HepG2 (cell line): Measurements from ENCODE around the gene PNKP. TPM values are rescaled to one million over a fixed set of nuclear protein-coding genes. Genes with fewer than 3 reads are reported as not detected.
A peak's percentile ranks its signal among the peaks of the same experiment; 100 is the strongest.

Experiments
- ARNT2 ChIP-seq: sonication (generic); formaldehyde crosslinking; IDR thresholded peaks from 2 replicates; pipeline ENCODE4 v1.8.0; 2022; ENCODE audit warnings: mild to moderate bottlenecking, low read depth, missing genetic modification reagents, moderate library complexity
- CBFB ChIP-seq: sonication (generic); formaldehyde crosslinking; IDR thresholded peaks from 2 replicates; pipeline ENCODE4 v1.4.0; 2020; ENCODE audit warnings: missing genetic modification reagents
- MAFF ChIP-seq: IDR thresholded peaks from 2 replicates; pipeline ENCODE4 v1.6.1; 2011; ENCODE audit warnings: low read depth, low read length, improper control_type of control experiment
- MXD4 ChIP-seq: IDR thresholded peaks from 2 replicates; pipeline ENCODE4 v1.6.1; 2016; ENCODE audit warnings: mild to moderate bottlenecking, missing biosample characterization, missing genetic modification reagents
- NFE2L2 ChIP-seq: fragments of 150-350 bp; IDR thresholded peaks from 2 replicates; pipeline ENCODE4 v1.6.1; 2014; ENCODE audit warnings: low read length
- NFKB2 ChIP-seq: sonication (generic); formaldehyde crosslinking; IDR thresholded peaks from 2 replicates; pipeline ENCODE4 v1.4.0; 2020; ENCODE audit warnings: missing genetic modification reagents, borderline replicate concordance
- RXRA ChIP-seq: sonication (generic); formaldehyde crosslinking; IDR thresholded peaks from 2 replicates; pipeline ENCODE4 v1.5.1; 2020; ENCODE audit warnings: missing genetic modification reagents
- TBL1XR1 ChIP-seq: fragments of 150-350 bp; IDR thresholded peaks from 2 replicates; pipeline ENCODE4 v1.6.1; 2014; ENCODE audit warnings: borderline replicate concordance, low read length; ENCODE audit not compliant: partially characterized antibody
- ZBTB7B ChIP-seq: sonication (generic); formaldehyde crosslinking; IDR thresholded peaks from 2 replicates; pipeline ENCODE4 v1.4.0; 2020; ENCODE audit warnings: missing genetic modification reagents
- ZNF512B ChIP-seq: sonication (generic); formaldehyde crosslinking; IDR thresholded peaks from 2 replicates; pipeline ENCODE4 v1.5.1; 2020; ENCODE audit warnings: missing genetic modification reagents, mild to moderate bottlenecking, borderline replicate concordance
- ZNF740 ChIP-seq: sonication (generic); formaldehyde crosslinking; IDR thresholded peaks from 2 replicates; pipeline ENCODE4 v1.4.0; 2020; ENCODE audit warnings: missing genetic modification reagents
- ZNF773 ChIP-seq: sonication (generic); formaldehyde crosslinking; IDR thresholded peaks from 2 replicates; pipeline ENCODE4 v1.4.0; 2020; ENCODE audit warnings: missing genetic modification reagents, borderline replicate concordance
- polyA plus RNA-seq, 8 experiments: library from polyadenylated mRNA; depleted of rRNA in 3 of 8; stranded (reverse) in 7 of 8; unstranded in 1 of 8; fragments of >200 nt; fragmentation: Illumina TruSeq in 4 of 8; extraction: Trizol in 4 of 8; gene quantifications; 2 replicates each; pipeline versions ENCODE4 v1.2.1 to v1.2.3, GENCODE V29; 2011 to 2016; ENCODE audit warnings: low read depth in 4 of 8, missing spikeins in 1 of 8, mixed read lengths in 1 of 8; ENCODE audit not compliant: insufficient read depth in 1 of 8
- total RNA-seq, 5 experiments: library from RNA; depleted of rRNA; stranded (reverse); fragments of >200 nt; fragmentation: Illumina TruSeq; extraction: Trizol; gene quantifications; 2 replicates each; pipeline ENCODE4 v1.2.3, GENCODE V29; 2016; ENCODE audit warnings: low read depth in 1 of 5
- TF ChIP-seq, protein P1 (sequence below): sonication (generic); formaldehyde crosslinking; IDR thresholded peaks from 2 replicates; pipeline ENCODE4 v1.5.0; 2020; ENCODE audit warnings: mild to moderate bottlenecking, missing genetic modification reagents, borderline replicate concordance
- TF ChIP-seq, protein P2 (sequence below): sonication (generic); formaldehyde crosslinking; conservative IDR thresholded peaks from 2 replicates; pipeline ENCODE4 v1.8.0; 2022; ENCODE audit warnings: missing genetic modification reagents
- TF ChIP-seq, protein P3 (sequence below), 2 experiments: sonication (generic) in 1 of 2; formaldehyde crosslinking in 1 of 2; IDR thresholded peaks; 2 replicates each; pipeline versions ENCODE4 v1.5.1 to v1.6.1; 2011 to 2020; ENCODE audit warnings: borderline replicate concordance in 1 of 2, low read depth in 1 of 2, low read length in 1 of 2, mild to moderate bottlenecking in 1 of 2, missing genetic modification reagents in 1 of 2, moderate library complexity in 1 of 2

PNKP gene
- total and polyA plus RNA-seq, 2 of the 13 experiments (the other 11 are each of a cell fraction or from before 2014, with no cell fraction given), result 12.7 to 27.1 TPM

DNA sequence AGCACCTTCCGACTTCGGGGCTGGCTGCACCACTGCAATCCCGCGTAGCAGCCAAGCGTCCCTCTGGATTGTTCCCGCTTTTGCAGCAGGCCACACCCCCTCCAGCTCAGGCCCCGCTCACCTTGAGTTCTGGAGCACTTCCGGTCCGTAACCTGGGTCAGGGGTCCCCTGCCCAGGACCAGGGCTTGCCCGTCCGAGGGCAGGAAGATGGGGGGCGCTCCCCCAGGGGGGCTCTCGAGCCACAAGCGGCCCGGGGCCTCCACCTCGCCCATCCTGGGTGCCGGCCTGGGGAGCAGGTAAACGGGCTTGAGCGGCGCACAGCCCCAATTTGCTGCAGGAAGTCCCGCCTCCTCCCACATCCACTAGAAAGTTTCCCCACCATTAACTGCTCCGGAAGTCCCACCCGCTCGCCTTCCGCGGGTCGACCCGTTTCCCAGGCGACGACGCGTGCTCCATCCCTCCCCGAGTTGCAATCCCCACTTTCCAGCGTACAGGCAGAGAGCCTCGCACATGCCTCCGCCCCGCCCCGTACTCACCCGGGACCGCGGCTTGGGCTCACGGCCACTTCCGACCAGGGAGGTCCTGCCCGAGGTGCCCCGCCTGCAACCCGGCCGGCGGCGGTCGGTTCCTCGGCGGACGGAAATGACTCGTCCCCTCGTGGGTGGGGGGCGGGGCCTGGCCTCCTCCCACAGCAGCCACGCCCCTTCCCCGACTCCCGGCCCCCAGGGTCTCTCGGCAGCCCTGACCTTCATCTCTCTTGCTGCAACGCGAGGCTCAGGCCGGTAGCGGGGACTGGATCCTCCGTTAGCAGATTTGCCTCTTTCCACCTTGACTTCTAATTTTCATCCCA lies at the start of gene PNKP (continued):
- TF ChIP-seq RXRA (CRISPR knock-in tag), result no peak; the same call in none of the 2 replicates
- TF ChIP-seq, protein P1, sequence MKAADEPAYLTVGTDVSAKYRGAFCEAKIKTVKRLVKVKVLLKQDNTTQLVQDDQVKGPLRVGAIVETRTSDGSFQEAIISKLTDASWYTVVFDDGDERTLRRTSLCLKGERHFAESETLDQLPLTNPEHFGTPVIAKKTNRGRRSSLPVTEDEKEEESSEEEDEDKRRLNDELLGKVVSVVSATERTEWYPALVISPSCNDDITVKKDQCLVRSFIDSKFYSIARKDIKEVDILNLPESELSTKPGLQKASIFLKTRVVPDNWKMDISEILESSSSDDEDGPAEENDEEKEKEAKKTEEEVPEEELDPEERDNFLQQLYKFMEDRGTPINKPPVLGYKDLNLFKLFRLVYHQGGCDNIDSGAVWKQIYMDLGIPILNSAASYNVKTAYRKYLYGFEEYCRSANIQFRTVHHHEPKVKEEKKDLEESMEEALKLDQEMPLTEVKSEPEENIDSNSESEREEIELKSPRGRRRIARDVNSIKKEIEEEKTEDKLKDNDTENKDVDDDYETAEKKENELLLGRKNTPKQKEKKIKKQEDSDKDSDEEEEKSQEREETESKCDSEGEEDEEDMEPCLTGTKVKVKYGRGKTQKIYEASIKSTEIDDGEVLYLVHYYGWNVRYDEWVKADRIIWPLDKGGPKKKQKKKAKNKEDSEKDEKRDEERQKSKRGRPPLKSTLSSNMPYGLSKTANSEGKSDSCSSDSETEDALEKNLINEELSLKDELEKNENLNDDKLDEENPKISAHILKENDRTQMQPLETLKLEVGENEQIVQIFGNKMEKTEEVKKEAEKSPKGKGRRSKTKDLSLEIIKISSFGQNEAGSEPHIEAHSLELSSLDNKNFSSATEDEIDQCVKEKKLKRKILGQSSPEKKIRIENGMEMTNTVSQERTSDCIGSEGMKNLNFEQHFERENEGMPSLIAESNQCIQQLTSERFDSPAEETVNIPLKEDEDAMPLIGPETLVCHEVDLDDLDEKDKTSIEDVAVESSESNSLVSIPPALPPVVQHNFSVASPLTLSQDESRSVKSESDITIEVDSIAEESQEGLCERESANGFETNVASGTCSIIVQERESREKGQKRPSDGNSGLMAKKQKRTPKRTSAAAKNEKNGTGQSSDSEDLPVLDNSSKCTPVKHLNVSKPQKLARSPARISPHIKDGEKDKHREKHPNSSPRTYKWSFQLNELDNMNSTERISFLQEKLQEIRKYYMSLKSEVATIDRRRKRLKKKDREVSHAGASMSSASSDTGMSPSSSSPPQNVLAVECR, result peak; percentile 99
- TF ChIP-seq ZBTB7B (CRISPR knock-in tag), result 0 out of 2 replicates have a peak, but pooled peaks have one; percentile 14
- TF ChIP-seq, protein P2, sequence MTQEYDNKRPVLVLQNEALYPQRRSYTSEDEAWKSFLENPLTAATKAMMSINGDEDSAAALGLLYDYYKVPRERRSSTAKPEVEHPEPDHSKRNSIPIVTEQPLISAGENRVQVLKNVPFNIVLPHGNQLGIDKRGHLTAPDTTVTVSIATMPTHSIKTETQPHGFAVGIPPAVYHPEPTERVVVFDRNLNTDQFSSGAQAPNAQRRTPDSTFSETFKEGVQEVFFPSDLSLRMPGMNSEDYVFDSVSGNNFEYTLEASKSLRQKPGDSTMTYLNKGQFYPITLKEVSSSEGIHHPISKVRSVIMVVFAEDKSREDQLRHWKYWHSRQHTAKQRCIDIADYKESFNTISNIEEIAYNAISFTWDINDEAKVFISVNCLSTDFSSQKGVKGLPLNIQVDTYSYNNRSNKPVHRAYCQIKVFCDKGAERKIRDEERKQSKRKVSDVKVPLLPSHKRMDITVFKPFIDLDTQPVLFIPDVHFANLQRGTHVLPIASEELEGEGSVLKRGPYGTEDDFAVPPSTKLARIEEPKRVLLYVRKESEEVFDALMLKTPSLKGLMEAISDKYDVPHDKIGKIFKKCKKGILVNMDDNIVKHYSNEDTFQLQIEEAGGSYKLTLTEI (CRISPR knock-in tag), result no peak
- TF ChIP-seq MXD4 (CRISPR knock-in tag), result peak; percentile 93; the same call in 1 of the 2 replicates
- TF ChIP-seq, protein P3, sequence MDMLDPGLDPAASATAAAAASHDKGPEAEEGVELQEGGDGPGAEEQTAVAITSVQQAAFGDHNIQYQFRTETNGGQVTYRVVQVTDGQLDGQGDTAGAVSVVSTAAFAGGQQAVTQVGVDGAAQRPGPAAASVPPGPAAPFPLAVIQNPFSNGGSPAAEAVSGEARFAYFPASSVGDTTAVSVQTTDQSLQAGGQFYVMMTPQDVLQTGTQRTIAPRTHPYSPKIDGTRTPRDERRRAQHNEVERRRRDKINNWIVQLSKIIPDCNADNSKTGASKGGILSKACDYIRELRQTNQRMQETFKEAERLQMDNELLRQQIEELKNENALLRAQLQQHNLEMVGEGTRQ (IDR thresholded peaks at IDR 0.05; ENCODE audit: low read depth, low read length), result no peak
- TF ChIP-seq, protein P3 (CRISPR knock-in tag; IDR thresholded peaks at IDR 0.05; ENCODE audit: borderline replicate concordance), result peak; percentile 46
- no peak for TF ChIP-seq NFE2L2
- TF ChIP-seq MAFF, result no peak
- 0 out of 2 replicates have a peak, but pooled peaks have one; percentile 45 for TF ChIP-seq ZNF740
- 0 out of 2 replicates have a peak, but pooled peaks have one; percentile 31 for TF ChIP-seq CBFB (CRISPR knock-in tag)
- TF ChIP-seq ZNF512B, result no peak
- no peak; the same call in 1 of the 2 replicates for TF ChIP-seq ZNF773
- TF ChIP-seq NFKB2, result peak; percentile 34; the same call in 1 of the 2 replicates
- TF ChIP-seq ARNT2 (CRISPR knock-in tag), result peak; percentile 83; the same call in 1 of the 2 replicates
- TF ChIP-seq TBL1XR1, result no peak
